Tibial nerve (tissue), 4 donors: ENCODE measurements around the gene ISG20L2.
A peak's percentile ranks its signal among the peaks of the same experiment; 100 is the strongest.

Experiments
- CTCF ChIP-seq, 5 experiments: fragments of 200-600 bp in 3 of 5; fragments of 450-650 bp in 2 of 5; sonication (generic) in 3 of 5; IDR thresholded peaks; one replicate each; pipeline ENCODE4 v1.5.1; 2016 to 2019; ENCODE audit warnings: antibody characterized with exemption in 5 of 5, mild to moderate bottlenecking in 3 of 5, moderate library complexity in 2 of 5
- EP300 ChIP-seq, 2 donors: sonication (generic); formaldehyde crosslinking; IDR thresholded peaks; one replicate each; pipeline ENCODE4 v1.6.1; 2017; ENCODE audit warnings: antibody characterized with exemption in 2 of 2, mild to moderate bottlenecking in 1 of 2

GRCh38 chr1:156772222-156772621, 43.7 kb upstream of the ISG20L2 start:
- TF ChIP-seq CTCF (IDR thresholded peaks at IDR 0.05) = peak in 1 of 5 experiments; percentile 11
- no peak for TF ChIP-seq EP300 (IDR thresholded peaks at IDR 0.05)
